Measurements from ENCODE around the gene RAB3A. TPM values are rescaled to one million over a fixed set of nuclear protein-coding genes. Genes with fewer than 3 reads are reported as not detected.
"Not testable (repeated sequence)": the region's sequence is repeated elsewhere in the genome, so short reads cannot be mapped to it uniquely, and the experiment has no call there.

The RAB3A gene
- total RNA-seq, 1 donor from 2014 or later, result 50.4 TPM

DNA sequence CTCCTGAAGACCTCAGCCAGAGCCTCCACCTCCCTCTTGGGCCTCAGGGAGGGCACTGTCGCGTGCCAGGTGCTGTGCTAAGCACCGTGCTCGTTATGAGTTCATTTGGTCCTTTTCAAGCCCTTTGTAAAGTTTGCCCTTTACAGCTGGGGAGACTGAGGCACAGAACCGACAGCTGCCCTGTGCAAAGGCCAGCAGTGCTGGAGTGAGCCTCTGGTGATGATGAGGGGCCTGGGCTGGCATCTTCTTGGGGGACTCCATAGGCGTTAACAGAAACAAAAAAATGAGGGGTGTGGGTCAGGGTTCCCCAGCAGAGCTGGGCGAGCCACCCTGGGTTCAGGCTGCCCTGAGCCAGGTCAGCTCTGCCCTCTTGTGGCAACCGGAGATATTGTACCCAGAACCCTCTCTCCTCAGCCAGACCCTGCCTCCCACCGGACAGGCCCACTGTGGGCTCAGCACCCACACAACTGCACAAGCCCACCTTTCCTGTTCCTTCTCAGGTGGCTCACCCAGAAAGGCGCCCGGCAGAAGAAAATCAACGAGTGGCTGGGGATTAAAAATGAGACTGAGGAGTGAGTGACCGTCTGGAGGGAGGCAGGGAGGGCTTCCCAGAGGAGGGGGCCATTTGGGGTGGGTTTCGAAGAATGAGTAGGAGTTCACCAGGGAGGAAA lies 35.7 kb downstream of the RAB3A start:
- no peak for DNase-seq

- DNase-seq, result no peak
Measured at GRCh38 chr19:18167011-18167410, 36.8 kb downstream of the RAB3A start.

DNA sequence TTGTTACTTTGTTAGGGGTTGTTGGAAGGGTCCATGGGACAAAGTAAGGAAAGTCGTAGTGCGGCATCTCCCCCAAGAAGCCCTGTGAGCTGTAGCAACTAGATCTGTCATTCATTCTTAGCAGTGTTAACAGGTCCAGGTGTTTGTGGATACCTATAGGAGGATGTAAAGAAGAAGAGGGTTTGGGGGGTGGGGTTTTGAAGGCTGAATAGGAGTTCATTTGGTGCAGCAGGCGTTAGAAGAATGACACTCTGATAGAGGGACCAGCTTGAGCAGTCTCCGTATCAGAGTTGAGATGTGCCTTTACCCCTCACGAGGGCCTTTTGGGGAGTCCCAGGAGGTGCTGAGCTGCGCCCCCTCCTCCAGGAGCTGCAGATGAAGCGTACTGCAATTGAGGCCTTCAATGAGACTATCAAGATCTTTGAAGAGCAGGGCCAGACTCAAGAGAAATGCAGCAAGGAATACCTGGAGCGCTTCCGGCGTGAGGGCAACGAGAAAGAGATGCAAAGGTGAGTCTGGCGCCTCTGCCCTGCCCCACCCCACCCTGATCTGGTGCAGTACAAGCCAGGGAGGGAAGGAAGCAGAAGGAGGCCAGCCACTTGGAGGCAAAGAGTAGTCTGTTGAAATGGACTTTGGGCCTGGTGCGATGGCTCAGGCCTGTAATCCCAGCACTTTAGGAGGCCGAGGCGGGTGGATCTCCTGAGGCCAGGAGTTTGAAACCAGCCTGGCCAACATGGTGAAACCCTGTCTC lies 37.9 kb downstream of the RAB3A start:
- no peak for DNase-seq

GRCh38 chr19:18164072-18164471 lies 39.8 kb downstream of the RAB3A start:
- no peak for DNase-seq

DNA sequence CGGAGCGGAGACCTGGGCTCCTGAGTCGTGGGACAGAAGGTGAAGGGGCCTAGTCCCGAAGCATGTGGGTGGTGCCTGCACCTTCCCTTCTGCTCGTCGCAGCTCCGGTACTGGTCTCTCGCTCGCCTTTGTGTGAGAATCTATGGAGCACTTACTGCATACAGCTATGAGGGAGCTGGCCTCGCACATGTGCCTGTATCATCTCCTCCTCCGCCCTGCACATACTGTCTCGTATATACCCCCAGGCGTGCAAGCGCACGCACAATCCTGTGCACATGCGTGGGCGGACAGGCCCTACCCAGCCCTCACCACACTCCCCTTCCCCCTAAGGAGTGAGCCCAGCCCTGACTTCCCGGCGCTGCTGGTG lies 42.2 kb downstream of the RAB3A start:
- no peak for DNase-seq

GRCh38 chr19:18160971-18161635 lies 42.7 kb downstream of the RAB3A start:
- peak; percentile 48 for DNase-seq

DNA sequence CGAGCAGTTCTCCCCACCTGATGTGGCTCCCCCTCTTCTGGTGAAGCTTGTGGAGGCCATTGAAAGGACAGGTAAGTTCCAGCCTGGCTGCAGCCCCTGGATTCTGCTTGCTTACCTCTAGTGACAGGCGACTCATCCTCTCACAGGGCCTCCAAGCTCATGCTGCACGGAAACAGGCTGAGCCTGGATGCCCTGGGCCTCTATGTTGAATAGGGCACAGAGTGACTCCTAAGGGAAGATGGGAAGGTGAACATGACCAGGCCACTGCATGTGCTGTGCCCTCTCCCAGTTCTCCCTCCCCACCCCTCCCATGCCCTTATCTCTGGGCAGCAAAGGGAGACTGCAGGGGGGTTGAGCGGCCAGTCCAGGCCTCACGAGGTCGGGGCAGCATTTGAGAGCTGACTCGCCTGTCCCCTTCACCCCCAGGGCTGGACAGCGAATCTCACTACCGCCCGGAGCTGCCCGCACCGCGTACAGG lies 43.3 kb downstream of the RAB3A start:
- no peak for DNase-seq

DNA sequence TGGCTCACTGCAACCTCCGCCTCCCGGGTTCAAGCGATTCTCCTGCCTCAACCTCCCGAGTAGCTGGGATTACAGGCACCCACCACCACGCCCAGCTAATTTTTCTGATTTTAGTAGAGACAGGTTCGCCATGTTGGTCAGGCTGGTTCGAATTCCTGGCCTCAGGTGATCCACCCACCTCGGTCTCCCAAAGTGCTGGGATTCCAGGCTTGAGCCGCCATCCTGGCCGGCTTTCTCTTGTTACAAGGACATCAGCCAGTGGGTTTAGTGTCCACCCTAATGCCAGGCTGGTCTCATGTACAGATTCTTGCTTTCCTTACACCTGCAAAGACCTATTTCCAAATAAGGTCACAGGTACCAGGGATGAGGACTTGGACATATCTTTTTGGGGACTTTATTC lies 44.0 kb downstream of the RAB3A start:
- DNase-seq, result no peak

DNA sequence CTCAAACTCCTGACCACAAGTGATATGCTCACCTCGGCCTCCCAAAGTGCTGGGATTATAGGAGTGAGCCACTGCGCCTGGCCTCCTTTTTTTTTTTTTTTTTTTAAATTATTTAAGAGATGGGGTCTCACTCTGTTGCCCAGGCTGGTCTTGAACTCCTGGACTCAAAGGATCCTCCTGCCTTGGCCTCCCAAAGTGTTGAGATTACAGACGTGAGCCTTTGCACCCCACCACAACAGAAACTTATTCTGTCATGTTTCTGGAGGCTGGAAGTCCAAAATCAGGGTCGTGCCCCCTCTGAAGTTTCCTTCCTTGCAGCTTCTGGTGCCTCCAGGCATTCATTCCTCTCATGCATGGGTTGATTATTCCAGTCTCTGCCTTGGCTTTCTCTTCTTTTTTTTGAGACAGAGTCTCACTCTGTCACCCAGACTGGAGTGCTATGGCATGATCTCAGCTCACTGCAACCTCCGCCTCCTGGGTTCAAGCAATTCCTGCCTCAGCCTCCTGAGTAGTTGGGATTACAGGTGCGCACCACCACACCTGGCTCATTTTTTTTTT lies 44.7 kb downstream of the RAB3A start:
- DNase-seq, result not testable (repeated sequence)

DNA sequence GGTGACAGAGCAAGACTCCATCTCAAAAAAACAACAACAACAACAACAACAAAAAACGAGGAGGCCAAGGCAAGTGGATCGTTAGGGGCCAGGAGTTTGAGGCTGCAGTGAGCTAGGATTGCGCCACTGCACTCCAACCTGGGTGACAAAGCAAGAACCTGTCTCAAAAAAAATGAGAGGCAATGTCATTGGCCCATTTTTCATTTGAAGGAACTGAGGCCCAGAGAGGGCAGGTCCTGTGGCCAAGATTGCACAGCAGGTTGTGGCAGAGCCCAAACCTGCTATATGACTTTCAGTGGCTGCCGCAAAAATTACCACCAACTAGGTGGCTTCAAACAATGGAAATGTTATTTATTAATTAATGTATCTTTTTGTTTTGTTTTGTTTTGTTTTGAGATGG lies 45.4 kb downstream of the RAB3A start:
- no peak for DNase-seq

- DNase-seq, result peak; percentile 52
Measured at GRCh38 chr19:18157465-18158063, 46.3 kb downstream of the RAB3A start.

DNA sequence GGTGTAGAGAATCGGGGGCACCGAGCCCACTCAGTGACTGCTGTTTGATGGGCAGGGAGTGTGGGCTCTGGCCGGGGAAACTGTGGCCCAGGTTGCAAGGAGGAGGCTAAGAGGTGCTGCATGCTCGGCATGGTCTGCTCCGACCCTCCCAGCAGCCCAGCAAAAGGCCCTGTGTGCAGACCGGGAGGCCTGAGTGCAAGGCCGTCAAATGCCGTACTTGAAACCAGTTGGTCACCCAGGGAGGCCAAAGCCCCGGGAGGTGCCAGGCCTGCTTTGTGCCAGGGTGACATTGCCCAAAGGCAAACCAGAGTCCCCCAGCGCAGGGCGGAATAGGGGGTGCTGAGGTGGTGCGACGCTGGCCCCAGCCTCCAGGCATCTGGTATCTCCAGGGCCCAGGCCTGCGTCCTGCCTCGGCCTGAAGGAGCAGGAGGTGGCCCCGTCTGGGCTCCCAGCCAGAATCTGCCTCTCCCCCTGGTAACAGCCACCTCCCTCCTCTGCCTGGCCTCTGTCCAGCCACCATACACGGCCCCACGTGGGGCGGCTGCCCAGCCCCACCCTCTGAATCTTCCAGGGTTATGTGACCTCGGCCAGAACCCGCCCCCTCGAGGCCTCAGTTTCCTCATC lies 46.9 kb downstream of the RAB3A start:
- peak; percentile 54 for DNase-seq

DNA sequence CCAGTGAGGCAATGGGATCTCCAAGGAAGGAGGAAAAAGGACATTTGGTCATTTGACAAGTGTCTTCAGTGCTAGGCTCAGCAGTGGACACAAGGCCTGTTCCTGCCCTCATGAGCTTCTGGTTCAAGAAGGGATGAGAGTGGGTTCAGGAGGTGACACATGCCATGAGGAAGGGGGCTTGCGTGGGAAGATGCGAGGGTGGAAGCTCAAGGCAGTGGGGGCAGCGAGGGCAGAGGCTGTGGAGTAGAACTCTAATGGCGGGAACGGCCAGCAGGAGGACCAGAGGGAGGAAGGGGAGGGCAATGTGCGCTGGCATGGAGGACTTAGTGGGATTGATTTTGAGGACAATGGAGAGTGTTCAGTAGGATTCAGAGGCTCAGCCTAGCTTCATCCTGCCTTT lies 47.6 kb downstream of the RAB3A start:
- no peak for DNase-seq

DNA sequence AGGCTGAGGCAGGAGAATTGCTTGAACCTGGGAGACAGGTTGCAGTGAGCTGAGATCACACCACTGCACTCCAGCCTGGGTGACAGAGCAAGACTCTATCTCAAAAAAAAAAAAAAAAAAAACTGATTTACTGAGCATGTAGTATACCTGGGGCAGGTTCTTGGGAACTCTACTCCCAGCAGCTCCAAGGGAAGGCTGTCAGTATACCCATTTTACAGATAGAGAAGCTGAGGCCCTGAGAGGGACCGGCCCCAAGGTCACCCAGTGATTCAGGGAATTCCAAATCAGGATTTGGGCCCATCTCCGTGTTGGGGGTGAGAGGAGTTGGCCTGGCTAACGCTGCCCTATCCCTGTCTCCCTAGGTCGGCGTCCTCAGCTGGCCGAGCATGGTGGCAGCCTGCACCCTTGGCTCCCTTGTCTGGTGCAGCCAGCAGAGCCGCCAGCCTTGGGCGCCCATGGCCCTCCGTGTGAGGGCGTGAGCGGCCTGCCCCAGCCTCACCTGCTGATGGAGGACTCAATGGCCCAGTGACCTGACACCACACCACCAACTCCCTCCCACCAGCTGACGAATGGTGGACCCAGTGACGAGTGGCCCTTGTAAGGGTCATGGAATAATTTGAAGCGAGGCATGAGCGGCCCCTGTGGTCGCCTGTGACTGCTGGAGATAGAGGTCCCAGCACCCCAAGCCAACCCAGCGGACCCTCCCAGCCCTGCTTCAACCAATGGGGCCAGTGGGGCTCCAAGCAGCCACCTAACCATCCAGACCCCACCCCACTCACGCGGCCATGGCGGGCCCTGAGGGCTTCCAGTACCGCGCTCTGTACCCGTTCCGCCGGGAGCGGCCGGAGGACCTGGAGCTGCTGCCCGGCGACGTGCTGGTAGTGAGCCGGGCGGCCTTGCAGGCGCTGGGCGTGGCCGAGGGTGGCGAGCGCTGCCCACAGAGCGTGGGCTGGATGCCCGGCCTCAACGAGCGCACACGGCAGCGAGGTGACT lies 48.5 kb downstream of the RAB3A start:
- DNase-seq, result no peak

GRCh38 chr19:18153556-18154134 lies 50.2 kb downstream of the RAB3A start:
- no peak for DNase-seq

DNA sequence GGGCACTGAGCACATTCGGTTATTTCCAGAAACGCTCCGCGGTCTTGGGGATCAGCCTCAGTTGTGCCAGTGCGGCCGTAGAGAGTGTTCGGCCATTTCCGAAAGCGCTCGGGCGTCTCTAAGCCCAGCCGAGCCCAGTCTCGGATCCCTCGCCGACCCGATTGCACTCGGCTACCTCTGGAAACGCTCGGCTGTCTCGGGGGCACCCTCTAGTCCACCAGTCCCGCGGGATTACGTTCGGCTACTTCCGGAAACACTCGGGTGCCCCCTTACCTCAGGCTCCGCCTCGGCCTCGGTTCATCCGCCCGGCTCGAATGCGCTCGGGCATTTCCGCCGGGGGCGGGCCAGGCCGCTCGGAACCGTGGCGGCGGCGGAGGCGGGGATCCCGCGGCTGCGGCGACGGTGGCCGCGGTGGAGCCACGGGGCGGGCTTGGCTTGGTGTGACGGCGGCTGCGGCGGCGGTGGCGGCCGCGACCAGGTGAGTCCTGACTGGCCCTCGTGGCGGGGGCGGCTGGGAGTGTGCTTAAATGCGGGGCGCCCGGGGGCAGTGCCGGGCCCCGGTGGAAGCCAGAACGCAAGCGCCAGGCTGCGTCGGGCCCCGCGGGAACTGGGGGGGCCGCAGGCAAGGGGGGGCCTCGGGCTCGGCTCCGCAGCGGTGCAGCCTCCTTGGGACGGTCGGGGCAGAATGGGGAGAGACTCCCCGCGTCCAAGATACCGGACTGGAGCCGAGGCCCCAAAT lies 50.9 kb downstream of the RAB3A start, which contains the start of gene PIK3R2:
PIK3R2 (plus strand) TSS at position 347 of the 739 bp plus-strand sequence. CDS start 2,717 bp downstream, outside the sequence.
- DNase-seq, result peak; percentile 97

DNA sequence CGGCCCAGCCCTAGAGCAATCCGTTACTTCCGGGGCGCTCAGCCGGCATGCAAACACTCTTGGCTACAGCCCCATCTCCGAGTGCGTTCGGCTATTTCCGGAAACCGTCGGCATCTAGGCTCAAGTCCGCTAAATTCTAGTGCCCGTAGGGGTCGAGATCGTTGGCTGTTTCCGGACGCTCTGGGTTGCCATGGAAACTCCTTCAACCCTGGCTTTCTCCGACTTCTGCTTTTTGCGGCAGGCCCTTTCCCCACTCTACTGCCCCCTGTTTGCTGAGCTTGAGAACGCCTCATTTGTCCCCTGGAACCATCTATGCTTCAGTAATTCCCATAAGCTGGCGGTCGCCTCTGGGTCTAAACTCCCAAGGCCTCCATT lies 51.4 kb downstream of the RAB3A start:
- DNase-seq, result peak; percentile 86

DNA sequence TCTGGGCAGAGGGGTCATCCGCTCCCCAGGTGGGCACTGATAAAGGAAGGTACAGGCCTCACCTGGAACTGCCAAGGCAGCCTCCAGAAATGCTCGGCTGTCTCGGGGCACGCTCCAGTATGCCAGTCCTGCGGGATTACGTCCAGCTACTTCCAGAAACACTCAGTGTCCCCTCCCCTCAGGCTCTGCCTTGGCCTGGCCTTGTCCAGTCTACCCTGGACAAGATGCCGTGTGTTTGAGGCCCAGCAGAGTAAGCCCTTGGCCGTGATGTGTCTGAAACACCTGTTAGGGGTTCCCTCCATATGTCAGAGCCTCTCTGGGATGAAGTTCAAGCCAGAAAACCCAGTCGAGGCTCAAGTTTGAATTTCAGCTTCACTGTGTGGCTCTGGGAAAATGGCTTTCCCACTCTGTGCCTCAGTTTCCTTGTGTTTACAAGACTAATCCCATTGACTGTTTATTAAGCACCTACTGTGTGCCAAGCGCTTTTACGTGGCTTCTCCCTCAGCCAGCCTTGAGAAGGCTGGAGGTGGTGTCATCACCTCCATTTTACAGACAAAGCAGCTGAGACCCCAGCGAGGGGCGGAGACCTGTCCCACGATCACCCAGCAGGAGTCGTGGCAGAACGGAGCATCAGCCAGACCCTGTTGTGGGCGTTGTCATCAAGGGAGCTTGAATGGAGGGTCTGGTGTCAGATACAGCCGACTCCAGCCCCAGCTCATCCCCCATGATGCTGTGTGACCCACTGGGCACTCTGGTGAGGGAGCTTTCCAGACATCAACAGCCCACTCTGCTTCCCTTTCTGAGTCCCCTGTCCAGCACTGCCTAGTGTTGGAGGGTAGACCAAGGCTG lies 52.8 kb downstream of the RAB3A start:
- DNase-seq, result no peak

DNA sequence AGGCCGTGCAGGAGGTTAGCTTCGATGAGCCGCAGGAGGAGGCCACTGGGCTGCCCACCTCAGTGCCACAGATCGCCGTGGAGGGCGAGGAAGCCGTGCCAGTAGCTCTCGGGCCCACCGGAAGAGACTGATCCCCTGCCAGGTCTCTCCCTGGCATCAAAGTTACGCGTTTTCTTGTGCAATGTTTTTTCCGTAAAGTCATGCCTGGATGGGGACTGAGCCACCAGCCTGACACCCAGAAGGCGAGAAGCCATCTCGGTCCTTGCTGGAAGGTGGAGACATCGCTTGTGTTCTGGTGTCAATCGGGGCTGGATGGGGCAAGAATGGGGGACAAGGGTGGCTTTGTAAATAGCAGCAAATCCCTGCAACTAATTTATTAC lies 54.3 kb downstream of the RAB3A start:
- no peak for DNase-seq

Data from occipital lobe (tissue), 2 donors.